HEK293 (cell line): ENCODE measurements around the gene FCHSD1.

Experiments used
- CTCF ChIA-PET: fragments of 350-600 bp; formaldehyde crosslinking; extraction: SDS; loops from one replicate; lab custom pipeline; 2021; ENCODE audit warnings: antibody characterized with exemption; lab: Yijun Ruan, JAX
- POLR2A ChIA-PET: fragments of 300-600 bp; formaldehyde crosslinking; extraction: SDS; loops from one replicate; lab custom pipeline; 2020; ENCODE audit warnings: antibody characterized with exemption, inconsistent platforms; lab: Yijun Ruan, JAX
- H3K27ac ChIP-seq: fragments of 200-500 bp; sonication (Bioruptor generic); 2 replicates; pipeline ENCODE4 v1.5.1; 2014; ENCODE audit warnings: low read depth, low read length, control low read depth, inconsistent platforms; ENCODE audit errors: extremely low read depth
- H3K36me3 ChIP-seq, 2 experiments: fragments of 200-500 bp in 1 of 2; sonication (Bioruptor generic) in 1 of 2; 1 replicate in 1 of 2; 2 replicates in 1 of 2; pipeline ENCODE4 v1.5.1; 2014 to 2017; ENCODE audit warnings: inconsistent platforms in 2 of 2, low read length in 2 of 2; ENCODE audit not compliant: control insufficient read depth in 2 of 2, insufficient read depth in 1 of 2
- H3K4me1 ChIP-seq: fragments of 200-500 bp; sonication (Bioruptor generic); 2 replicates; pipeline ENCODE4 v1.5.1; 2014; ENCODE audit warnings: mild to moderate bottlenecking, low read length, inconsistent platforms; ENCODE audit not compliant: control insufficient read depth, insufficient read depth
- H3K4me3 ChIP-seq: 2 replicates; pipeline ENCODE4 v1.5.1; 2011; ENCODE audit warnings: low read depth, mild to moderate bottlenecking, control low read depth, low read length, moderate library complexity
- H3K9me3 ChIP-seq: fragments of 200-500 bp; sonication (Bioruptor generic); 2 replicates; pipeline ENCODE4 v1.5.1; 2014; ENCODE audit warnings: low read depth, low read length, inconsistent platforms; ENCODE audit not compliant: control insufficient read depth, insufficient read depth
- CTCF ChIP-seq: fragments of 450-650 bp; formaldehyde crosslinking; IDR thresholded peaks from 2 replicates; pipeline ENCODE4 v1.5.1; 2016; ENCODE audit warnings: missing biosample characterization, missing genetic modification characterization
- ELK4 ChIP-seq: IDR thresholded peaks from 2 replicates; pipeline ENCODE4 v1.6.1; 2011; ENCODE audit warnings: mild to moderate bottlenecking, low read depth, low read length, borderline replicate concordance
- IKZF3 ChIP-seq: fragments of 450-650 bp; IDR thresholded peaks from 2 replicates; pipeline ENCODE4 v1.5.0; 2018; ENCODE audit warnings: missing biosample characterization, mild to moderate bottlenecking, missing genetic modification characterization, moderate library complexity
- KLF9 ChIP-seq: fragments of 450-650 bp; formaldehyde crosslinking; IDR thresholded peaks from 2 replicates; pipeline ENCODE4 v1.5.1; 2016; ENCODE audit warnings: missing biosample characterization, missing genetic modification characterization, low read depth
- REPIN1 ChIP-seq: fragments of 450-650 bp; formaldehyde crosslinking; IDR thresholded peaks from 2 replicates; pipeline ENCODE4 v1.5.1; 2017; ENCODE audit warnings: missing biosample characterization, missing genetic modification characterization, low read depth
- ZBTB21 ChIP-seq: fragments of 450-650 bp; formaldehyde crosslinking; IDR thresholded peaks from 2 replicates; pipeline ENCODE4 v1.5.1; 2017; ENCODE audit warnings: missing biosample characterization, missing genetic modification characterization
- ZBTB8A ChIP-seq: fragments of 450-650 bp; formaldehyde crosslinking; IDR thresholded peaks from 2 replicates; pipeline ENCODE4 v1.5.1; 2016; ENCODE audit warnings: missing biosample characterization, missing genetic modification characterization
- ZNF121 ChIP-seq: fragments of 450-650 bp; formaldehyde crosslinking; IDR thresholded peaks from 2 replicates; pipeline ENCODE4 v1.5.1; 2016; ENCODE audit warnings: missing biosample characterization, missing genetic modification characterization
- ZNF138 ChIP-seq: fragments of 450-650 bp; formaldehyde crosslinking; IDR thresholded peaks from 2 replicates; pipeline ENCODE4 v1.5.1; 2016; ENCODE audit warnings: missing biosample characterization, missing genetic modification characterization, borderline replicate concordance
- ZNF157 ChIP-seq: fragments of 450-650 bp; formaldehyde crosslinking; IDR thresholded peaks from 2 replicates; pipeline ENCODE4 v1.5.1; 2016; ENCODE audit warnings: missing biosample characterization, missing genetic modification characterization
- ZNF341 ChIP-seq: fragments of 450-650 bp; formaldehyde crosslinking; IDR thresholded peaks from 2 replicates; pipeline ENCODE4; 2016; ENCODE audit warnings: low read depth, missing biosample characterization, missing genetic modification characterization
- ZNF521 ChIP-seq: fragments of 450-650 bp; formaldehyde crosslinking; IDR thresholded peaks from 2 replicates; pipeline ENCODE4 v1.5.1; 2017; ENCODE audit warnings: missing biosample characterization, mild to moderate bottlenecking, missing genetic modification characterization
- ZNF544 ChIP-seq: fragments of 450-650 bp; formaldehyde crosslinking; IDR thresholded peaks from 2 replicates; pipeline ENCODE4 v1.5.0; 2017; ENCODE audit warnings: missing biosample characterization, missing genetic modification characterization
- ZNF571 ChIP-seq: fragments of 450-650 bp; formaldehyde crosslinking; IDR thresholded peaks from 2 replicates; pipeline ENCODE4 v1.5.0; 2017; ENCODE audit warnings: missing biosample characterization, missing genetic modification characterization
- ZNF580 ChIP-seq: fragments of 450-650 bp; formaldehyde crosslinking; IDR thresholded peaks from 2 replicates; pipeline ENCODE4 v1.5.1; 2016; ENCODE audit warnings: missing biosample characterization, missing genetic modification characterization
- ZNF621 ChIP-seq: fragments of 450-650 bp; formaldehyde crosslinking; IDR thresholded peaks from 2 replicates; pipeline ENCODE4 v1.5.1; 2017; ENCODE audit warnings: missing biosample characterization, missing genetic modification characterization
- ZNF623 ChIP-seq: fragments of 450-650 bp; formaldehyde crosslinking; IDR thresholded peaks from 2 replicates; pipeline ENCODE4 v1.5.1; 2016; ENCODE audit warnings: missing biosample characterization, missing genetic modification characterization
- ZNF626 ChIP-seq: fragments of 450-650 bp; sonication (Bioruptor Pico); formaldehyde crosslinking; IDR thresholded peaks from 2 replicates; pipeline ENCODE4 v1.5.1; 2018; ENCODE audit warnings: missing biosample characterization, missing genetic modification characterization, inconsistent platforms
- ZNF629 ChIP-seq: fragments of 450-650 bp; formaldehyde crosslinking; IDR thresholded peaks from 2 replicates; pipeline ENCODE4 v1.5.1; 2017; ENCODE audit warnings: missing biosample characterization, missing genetic modification characterization
- ZNF701 ChIP-seq: fragments of 450-650 bp; formaldehyde crosslinking; IDR thresholded peaks from 2 replicates; pipeline ENCODE4 v1.5.1; 2016; ENCODE audit warnings: missing biosample characterization, missing genetic modification characterization
- ZNF747 ChIP-seq: fragments of 450-650 bp; formaldehyde crosslinking; IDR thresholded peaks from 2 replicates; pipeline ENCODE4 v1.5.1; 2016; ENCODE audit warnings: missing biosample characterization, missing genetic modification characterization
- TF ChIP-seq, protein P1 (sequence below): fragments of 450-650 bp; formaldehyde crosslinking; IDR thresholded peaks from 2 replicates; pipeline ENCODE4 v1.5.1; 2016; ENCODE audit warnings: missing biosample characterization, missing genetic modification characterization
- TF ChIP-seq, protein P2 (sequence below): fragments of 450-650 bp; formaldehyde crosslinking; IDR thresholded peaks from 2 replicates; pipeline ENCODE4 v1.5.1; 2016; ENCODE audit warnings: missing biosample characterization, missing genetic modification characterization

FCHSD1 gene

GRCh38 chr5:141633871-141634561 is 17.2 kb downstream of the FCHSD1 start:
- Histone ChIP-seq H3K36me3 (peaks cover 31 to 47% of the 10 kb centered on the region in 2 experiments), H3K4me3 (no peak overlapping the region), H3K4me1 (peaks cover 6% of the 10 kb centered on the region), H3K27ac (no peak overlapping the region), H3K9me3 (no peaks in the 10 kb centered on the region)
- ChIA-PET POLR2A (interaction anchor here (0.7 to 1.4 kb wide), 4 partner anchors 9 to 42 kb away, joined by 4 to 7 read pairs (median 4); partner anchors contain the start of gene DIAPH1), CTCF (interaction anchor here (0.7 to 12.5 kb wide), 6 partner anchors 14 to 122 kb away, joined by 3 to 125 read pairs (median 4); partner anchors contain the start of gene DIAPH1)
- TF ChIP-seq ZNF544 (tag by site-specific recombination): no peak
- no peak for TF ChIP-seq ZNF341 (tag by site-specific recombination)
- peak; percentile 36; the same call in 1 of the 2 replicates for TF ChIP-seq ZNF623 (tag by site-specific recombination)
- no peak for TF ChIP-seq ZNF571 (tag by site-specific recombination)
- no peak for TF ChIP-seq IKZF3 (tag by site-specific recombination)

DNA sequence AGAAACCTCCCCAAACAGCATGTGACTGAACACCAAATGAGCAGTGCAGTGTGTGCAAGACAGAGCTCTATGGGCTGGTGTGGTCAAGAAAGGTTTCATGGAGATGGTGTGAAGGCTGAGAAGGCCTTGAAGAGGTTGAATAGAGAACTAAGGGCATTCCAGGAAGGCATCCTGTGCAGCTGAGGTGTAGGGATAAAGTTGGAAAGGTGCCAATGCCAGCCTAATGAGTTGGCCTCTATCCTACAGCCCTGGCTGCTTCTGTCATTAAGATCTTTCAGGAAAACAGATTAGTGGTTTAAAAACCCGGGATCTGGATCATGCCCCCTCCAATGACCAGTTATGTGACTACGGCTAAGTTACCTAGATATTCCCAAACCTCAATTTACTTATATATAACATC is 18.6 kb downstream of the FCHSD1 start:
- ChIA-PET POLR2A (no interaction called here), CTCF (interaction anchor here (0.6 to 12.5 kb wide), 6 partner anchors 13 to 69 kb away, joined by 3 to 125 read pairs (median 5); partner anchors contain the start of gene DIAPH1)
- no peaks in the 10 kb centered on the region for H3K9me3 ChIP-seq
- H3K4me1 ChIP-seq: peaks cover 6% of the 10 kb centered on the region
- H3K36me3 ChIP-seq: peaks cover 35 to 57% of the 10 kb centered on the region in 2 experiments
- TF ChIP-seq, protein P1, sequence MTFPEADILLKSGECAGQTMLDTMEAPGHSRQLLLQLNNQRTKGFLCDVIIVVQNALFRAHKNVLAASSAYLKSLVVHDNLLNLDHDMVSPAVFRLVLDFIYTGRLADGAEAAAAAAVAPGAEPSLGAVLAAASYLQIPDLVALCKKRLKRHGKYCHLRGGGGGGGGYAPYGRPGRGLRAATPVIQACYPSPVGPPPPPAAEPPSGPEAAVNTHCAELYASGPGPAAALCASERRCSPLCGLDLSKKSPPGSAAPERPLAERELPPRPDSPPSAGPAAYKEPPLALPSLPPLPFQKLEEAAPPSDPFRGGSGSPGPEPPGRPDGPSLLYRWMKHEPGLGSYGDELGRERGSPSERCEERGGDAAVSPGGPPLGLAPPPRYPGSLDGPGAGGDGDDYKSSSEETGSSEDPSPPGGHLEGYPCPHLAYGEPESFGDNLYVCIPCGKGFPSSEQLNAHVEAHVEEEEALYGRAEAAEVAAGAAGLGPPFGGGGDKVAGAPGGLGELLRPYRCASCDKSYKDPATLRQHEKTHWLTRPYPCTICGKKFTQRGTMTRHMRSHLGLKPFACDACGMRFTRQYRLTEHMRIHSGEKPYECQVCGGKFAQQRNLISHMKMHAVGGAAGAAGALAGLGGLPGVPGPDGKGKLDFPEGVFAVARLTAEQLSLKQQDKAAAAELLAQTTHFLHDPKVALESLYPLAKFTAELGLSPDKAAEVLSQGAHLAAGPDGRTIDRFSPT (tag by site-specific recombination): no peak
- 0 out of 2 replicates have a peak, but pooled peaks have one; percentile 21 for TF ChIP-seq ZBTB8A (tag by site-specific recombination)
- TF ChIP-seq ZNF701 (tag by site-specific recombination): no peak
- TF ChIP-seq ZNF626: no peak
- TF ChIP-seq, all 188 proteins: peak for 1
- Histone ChIP-seq H3K4me3 (no peak overlapping the region), H3K27ac (no peak overlapping the region)

DNA sequence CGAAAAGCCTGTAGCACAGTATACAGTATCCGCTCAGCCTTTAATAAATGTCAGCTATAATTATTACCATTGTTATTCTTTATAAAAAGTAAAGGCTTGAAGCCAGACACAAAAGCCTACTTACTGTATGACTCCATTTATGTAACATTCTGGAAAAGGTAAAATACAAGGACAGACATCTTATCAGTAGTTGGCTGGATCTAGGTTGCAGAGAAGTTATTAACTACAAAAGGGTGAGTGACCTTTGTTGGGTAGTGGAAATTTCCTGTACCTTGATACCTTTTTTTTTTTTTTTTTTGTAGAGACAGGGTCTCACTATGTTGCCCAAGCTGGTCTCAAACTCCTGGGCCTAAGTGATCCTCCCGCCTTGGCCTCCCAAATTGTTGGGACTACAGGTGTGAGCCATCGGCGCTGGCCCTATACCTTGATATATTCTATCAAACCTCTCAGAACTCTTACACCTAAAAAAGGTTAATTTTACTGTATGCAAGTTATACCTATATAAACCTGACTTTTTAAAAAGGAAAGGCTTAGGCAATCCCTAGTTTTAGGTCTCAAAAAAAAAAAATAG is 20.6 kb downstream of the FCHSD1 start:
- peaks cover 6% of the 10 kb centered on the region for H3K4me1 ChIP-seq
- H3K4me3 ChIP-seq: no peak overlapping the region
- H3K9me3 ChIP-seq: no peaks in the 10 kb centered on the region
- POLR2A ChIA-PET: no interaction called here
- peaks cover 39 to 77% of the 10 kb centered on the region in 2 experiments for H3K36me3 ChIP-seq
- no peak overlapping the region for H3K27ac ChIP-seq
- CTCF ChIA-PET: interaction anchor here (2.5 to 12.5 kb wide), 3 partner anchors 11 to 39 kb away, joined by 16 to 125 read pairs (median 18); partner anchors contain the start of gene DIAPH1
- TF ChIP-seq ZNF121 (tag by site-specific recombination) (no peak), REPIN1 (no peak), ELK4 (no peak), CTCF (tag by site-specific recombination) (no peak), ZNF621 (no peak), ZBTB21 (tag by site-specific recombination) (no peak), ZNF157 (tag by site-specific recombination) (no peak), ZNF138 (tag by site-specific recombination) (no peak), KLF9 (tag by site-specific recombination) (no peak), ZNF629 (tag by site-specific recombination) (no peak), ZBTB8A (tag by site-specific recombination) (no peak), ZNF580 (no peak), ZNF521 (tag by site-specific recombination) (no peak), ZNF747 (tag by site-specific recombination) (no peak)
- TF ChIP-seq, protein P2, sequence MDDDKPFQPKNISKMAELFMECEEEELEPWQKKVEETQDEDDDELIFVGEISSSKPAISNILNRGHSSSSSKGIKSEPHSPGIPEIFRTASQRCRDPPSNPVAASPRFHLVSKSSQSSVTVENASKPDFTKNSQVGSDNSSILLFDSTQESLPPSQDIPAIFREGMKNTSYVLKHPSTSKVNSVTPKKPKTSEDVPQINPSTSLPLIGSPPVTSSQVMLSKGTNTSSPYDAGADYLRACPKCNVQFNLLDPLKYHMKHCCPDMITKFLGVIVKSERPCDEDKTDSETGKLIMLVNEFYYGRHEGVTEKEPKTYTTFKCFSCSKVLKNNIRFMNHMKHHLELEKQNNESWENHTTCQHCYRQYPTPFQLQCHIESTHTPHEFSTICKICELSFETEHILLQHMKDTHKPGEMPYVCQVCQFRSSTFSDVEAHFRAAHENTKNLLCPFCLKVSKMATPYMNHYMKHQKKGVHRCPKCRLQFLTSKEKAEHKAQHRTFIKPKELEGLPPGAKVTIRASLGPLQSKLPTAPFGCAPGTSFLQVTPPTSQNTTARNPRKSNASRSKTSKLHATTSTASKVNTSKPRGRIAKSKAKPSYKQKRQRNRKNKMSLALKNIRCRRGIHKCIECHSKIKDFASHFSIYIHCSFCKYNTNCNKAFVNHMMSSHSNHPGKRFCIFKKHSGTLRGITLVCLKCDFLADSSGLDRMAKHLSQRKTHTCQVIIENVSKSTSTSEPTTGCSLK (tag by site-specific recombination): no peak
